Right cardiac atrium (tissue), 5 donors: Measurements from ENCODE around the gene RCL1. TPM values are rescaled to one million over a fixed set of nuclear protein-coding genes. Genes with fewer than 3 reads are reported as not detected.
"Not testable (repeated sequence)": the region's sequence is repeated elsewhere in the genome, so short reads cannot be mapped to it uniquely, and the experiment has no call there.

Source experiments
- ATAC-seq, 2 donors: fragments of 200-7000 bp; cut with Tn5 transposase; one replicate each; pipeline versions ENCODE4 v1.8.0 to v1.9.1; 2020; ENCODE audit warnings: moderate library complexity in 2 of 2, mild to moderate bottlenecking in 1 of 2
- DNase-seq, 3 donors: peaks; one replicate each; pipeline ENCODE4 v3.0.0-alpha.2; 2020
- H3K27ac ChIP-seq: one replicate; pipeline ENCODE4 v1.5.1; 2013; ENCODE audit warnings: mild to moderate bottlenecking, low read length, control low read depth, moderate library complexity
- H3K27me3 ChIP-seq: one replicate; pipeline ENCODE4 v1.6.1; 2013; ENCODE audit not compliant: control insufficient read depth, insufficient read depth
- H3K4me1 ChIP-seq: one replicate; pipeline ENCODE4 v1.6.1; 2013; ENCODE audit warnings: low read length; ENCODE audit not compliant: control insufficient read depth, insufficient read depth
- H3K4me3 ChIP-seq: one replicate; pipeline ENCODE4 v1.5.1; 2013; ENCODE audit warnings: low read length, control low read depth
- H3K9me3 ChIP-seq: one replicate; pipeline ENCODE4 v1.6.1; 2013; ENCODE audit warnings: low read length; ENCODE audit not compliant: control insufficient read depth
- WGBS: extraction: QIAGEN DNeasy Blood & Tissue Kit; methylation state at CpG from one replicate; pipeline ENCODE4 v1.1.7; 2013; 5-methylcytosine and 5-hydroxymethylcytosine counted together
- intact Hi-C, 4 donors: fragments of 100-400 bp; cut with DNase I; formaldehyde crosslinking; loops; one replicate each; pipeline versions ENCODE4 v1.11.0 to v1.14.0; 2022 to 2023
- long read RNA-seq, 4 donors: library from polyadenylated mRNA; unstranded; transcript quantifications; one replicate each; pipeline ENCODE4 v2.0.0, GENCODE V29; 2020 to 2021
- polyA plus RNA-seq: library from polyadenylated mRNA; stranded (reverse); fragments of 200-250 nt; gene quantifications from one replicate; pipeline ENCODE4 v1.2.3, GENCODE V29; 2013
- total RNA-seq, 4 donors: library from RNA; stranded (reverse); fragmentation: NEBNext Ultra II Directional; extraction: Animal tissue kit (Norgen Biotek cat#: 25700); gene quantifications; one replicate each; pipeline ENCODE4 v1.2.1, GENCODE V29; 2021
- donor health status: healthy with polysubstance abuse.
- donor health status: DM: no; HTN: yes; CAD: no.
- donor health status: DM: no; HTN: no; CAD: no.
- donor health status: DM: no; HTN: yes; CAD: no; lungs with severe emphysema.
- donor health status: DM: yes; HTN: yes; CAD: no.

The RCL1 gene, protein sequence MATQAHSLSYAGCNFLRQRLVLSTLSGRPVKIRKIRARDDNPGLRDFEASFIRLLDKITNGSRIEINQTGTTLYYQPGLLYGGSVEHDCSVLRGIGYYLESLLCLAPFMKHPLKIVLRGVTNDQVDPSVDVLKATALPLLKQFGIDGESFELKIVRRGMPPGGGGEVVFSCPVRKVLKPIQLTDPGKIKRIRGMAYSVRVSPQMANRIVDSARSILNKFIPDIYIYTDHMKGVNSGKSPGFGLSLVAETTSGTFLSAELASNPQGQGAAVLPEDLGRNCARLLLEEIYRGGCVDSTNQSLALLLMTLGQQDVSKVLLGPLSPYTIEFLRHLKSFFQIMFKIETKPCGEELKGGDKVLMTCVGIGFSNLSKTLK
- 1 to 10 TPM; 6.1 to 8.1 (median 6.6) TPM for total RNA-seq
- polyA plus RNA-seq = 4.8 TPM
- long read RNA-seq, donor 1, partial matches to known transcripts = 1 of 7 reads
- long read RNA-seq, donor 1, other reads (novel, unspliced or antisense) = 3 of 7 reads
- long read RNA-seq, donor 2, partial matches to known transcripts = 0 of 2 reads
- long read RNA-seq, donor 2, other reads (novel, unspliced or antisense) = 0 of 2 reads
- long read RNA-seq, donor 3, transcript RCL1-204 (9 exons, 2,134 nt) = major isoform, 13 of 19 reads
- long read RNA-seq, donor 3, partial matches to known transcripts = 0 of 19 reads
- long read RNA-seq, donor 3, other reads (novel, unspliced or antisense) = 3 of 19 reads
- long read RNA-seq, donor 4, partial matches to known transcripts = 0 of 4 reads
- long read RNA-seq, donor 4, other reads (novel, unspliced or antisense) = 1 of 4 reads

DNA sequence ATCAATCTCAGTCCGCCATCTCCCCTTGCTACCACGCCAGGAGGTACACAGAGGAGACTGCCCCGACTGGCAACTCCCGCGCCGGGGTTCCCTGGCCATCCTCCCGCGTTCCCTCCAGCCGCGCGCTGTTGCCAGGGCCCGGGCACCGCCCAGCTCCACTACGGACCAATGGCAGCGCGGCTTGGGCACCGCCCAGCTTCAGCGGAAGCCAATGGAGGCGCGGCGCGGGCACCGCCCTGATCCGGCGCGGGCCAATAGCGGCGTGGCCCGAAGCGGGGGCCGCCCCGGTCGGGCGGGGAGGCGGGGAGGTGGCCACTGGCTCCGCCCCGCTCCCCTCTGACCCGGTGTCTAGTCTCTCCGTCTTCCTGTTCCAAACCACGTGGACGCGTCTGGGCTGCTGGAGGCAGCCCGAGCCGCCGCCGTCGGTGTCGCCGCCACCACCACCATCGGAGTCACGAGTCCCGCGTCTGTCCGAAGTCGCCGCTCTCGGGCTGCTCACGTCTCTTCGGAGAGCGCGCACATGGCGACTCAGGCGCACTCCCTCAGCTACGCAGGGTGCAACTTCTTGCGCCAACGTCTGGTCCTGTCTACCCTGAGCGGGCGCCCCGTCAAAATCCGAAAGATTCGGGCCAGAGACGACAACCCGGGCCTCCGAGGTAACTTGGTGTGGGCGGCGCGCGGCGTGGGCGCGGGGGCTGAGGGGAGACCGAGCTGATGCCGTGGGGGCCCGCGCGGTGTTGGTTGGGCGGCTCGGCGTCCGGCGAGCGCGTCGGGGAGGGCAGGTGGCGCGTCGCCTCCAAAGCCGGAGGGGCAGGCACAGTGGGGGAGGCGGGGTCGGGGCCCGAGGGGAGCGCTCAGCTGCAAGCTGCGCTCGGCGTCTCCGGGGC lies at the start of gene RCL1:
RCL1 (plus strand) TSS at position 373 of the 887 bp plus-strand sequence; CDS start at position 521, 148 bp downstream.
- peak within 1 kb of the TSS; percentile 5 for H3K27ac ChIP-seq
- peak; percentile 96 to 99 (median 98) for DNase-seq
- H3K9me3 ChIP-seq = no peaks in the 10 kb centered on the region
- WGBS = under 1% methylated on average over 106 of the region's 106 CpGs
- peaks cover 7% of the 10 kb centered on the region for H3K4me1 ChIP-seq
- intact Hi-C loops = loop anchor here in 1 of 4 donors (10.0 kb wide), 1 partner anchor 192 kb away; the partner anchor contains the start of gene JAK2
- ATAC-seq = peak; percentile 100
- no peaks in the 10 kb centered on the region for H3K27me3 ChIP-seq
- H3K4me3 ChIP-seq = peak within 1 kb of the TSS; percentile 66

DNA sequence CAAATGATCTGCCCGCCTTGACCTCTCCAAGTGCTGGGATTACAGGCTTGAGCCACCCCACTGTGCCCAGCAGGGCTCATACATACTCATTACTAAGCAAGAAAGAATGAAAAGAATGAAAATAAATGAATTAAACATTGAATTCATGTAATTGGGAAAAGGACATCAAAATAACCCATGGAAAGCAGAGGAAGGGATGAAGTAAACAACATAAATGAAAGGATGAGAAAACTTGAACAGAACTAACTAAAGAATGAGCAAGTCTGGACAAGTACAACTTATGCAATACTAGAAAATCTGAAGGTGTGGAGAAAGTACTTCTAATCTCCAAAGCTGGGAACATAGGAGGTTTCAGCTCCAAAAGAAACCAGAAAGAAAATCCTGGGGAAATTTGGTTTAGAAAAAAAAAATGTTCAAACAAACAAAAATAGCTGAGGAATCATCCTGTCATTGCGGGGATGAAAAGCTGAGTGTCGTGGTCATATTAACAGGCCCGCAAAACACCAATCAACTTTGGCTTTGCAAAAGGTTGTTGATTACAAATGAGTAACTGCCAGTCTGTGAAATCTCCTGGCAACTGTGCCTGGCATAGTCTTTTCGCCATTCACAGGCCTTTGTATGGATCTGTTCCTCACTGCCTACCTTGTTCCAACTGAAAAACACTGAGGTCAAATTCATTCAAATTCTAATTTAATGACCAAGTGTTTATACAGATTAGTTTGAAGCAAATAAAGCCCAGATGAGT lies 49.4 kb upstream of the RCL1 start:
- H3K4me3 ChIP-seq = no peak overlapping the region
- no peaks in the 10 kb centered on the region for H3K9me3 ChIP-seq
- no peak overlapping the region for H3K27ac ChIP-seq
- intact Hi-C loops = loop anchor here in 1 of 4 donors (5.0 to 10.0 kb wide), 2 partner anchors 66 to 851 kb away; partner anchors contain the start of gene CDC37L1
- peaks cover 7% of the 10 kb centered on the region for H3K4me1 ChIP-seq
- no peak for DNase-seq
- WGBS = 71% methylated on average over 5 of the region's 5 CpGs
- no peaks in the 10 kb centered on the region for H3K27me3 ChIP-seq
- no peak for ATAC-seq

DNA sequence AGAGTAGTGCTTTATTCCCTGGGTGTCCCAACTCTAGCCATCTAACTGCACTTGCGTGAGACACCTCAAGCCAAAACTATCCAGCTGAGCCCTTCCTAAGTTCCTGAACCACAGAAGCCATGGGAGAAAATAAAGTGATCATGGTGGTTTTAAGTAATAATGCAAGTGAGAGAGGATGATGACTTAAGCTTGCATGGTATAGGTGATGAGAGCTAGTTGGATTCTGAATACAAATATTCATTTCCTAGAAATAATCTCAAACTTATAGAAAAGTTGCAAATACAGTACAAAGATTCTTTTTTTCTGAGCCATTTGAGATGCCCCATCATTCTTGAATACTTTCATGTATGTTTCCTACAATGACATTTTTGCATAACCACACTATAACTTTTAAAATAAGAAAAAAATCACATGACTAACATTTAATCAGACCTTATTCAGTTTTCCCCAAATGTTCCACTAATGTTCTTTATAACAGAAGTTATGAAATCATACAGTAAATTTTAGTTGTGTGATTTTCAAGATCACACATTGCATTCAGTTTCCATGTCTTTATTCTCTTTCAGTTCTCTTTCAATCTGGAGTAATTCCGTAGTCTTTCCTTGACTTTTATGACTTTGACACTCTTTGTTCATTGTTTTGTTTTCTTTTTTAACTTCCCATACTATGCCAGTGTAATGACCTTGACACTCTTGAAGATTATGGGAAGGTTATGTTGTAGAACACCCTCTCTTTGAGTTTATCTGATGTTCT lies 46.3 kb upstream of the RCL1 start:
- no peak for DNase-seq
- Histone ChIP-seq H3K4me3 (no peak overlapping the region), H3K27ac (no peak overlapping the region), H3K4me1 (peaks cover 2% of the 10 kb centered on the region), H3K27me3 (no peaks in the 10 kb centered on the region), H3K9me3 (no peaks in the 10 kb centered on the region)
- ATAC-seq = no peak
- 83% methylated on average over 2 of the region's 2 CpGs for WGBS
- intact Hi-C loops = loop anchor here in 1 of 4 donors (10.0 kb wide), 1 partner anchor 848 kb away; no protein-coding TSS in a partner anchor

DNA sequence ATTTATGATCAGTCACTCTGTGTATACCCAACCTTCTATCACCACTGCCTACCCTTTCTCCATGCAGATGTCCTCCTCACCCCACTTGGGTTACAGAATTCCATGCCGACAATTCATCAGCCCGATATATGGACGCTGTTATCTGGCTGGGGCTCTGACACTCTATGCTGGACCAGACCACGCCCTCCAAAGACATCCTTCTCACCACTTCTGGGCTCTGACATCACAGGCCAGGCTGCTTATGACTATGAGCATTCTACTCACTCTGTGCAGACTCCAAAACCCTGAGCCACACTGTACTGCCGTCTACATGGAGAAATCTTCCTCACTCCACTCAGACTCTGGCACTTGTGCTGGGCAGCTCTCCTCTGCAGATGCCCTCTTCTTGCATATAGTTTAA lies 44.1 kb upstream of the RCL1 start:
- Histone ChIP-seq H3K27ac (no peak overlapping the region), H3K4me1 (peaks cover 2% of the 10 kb centered on the region), H3K9me3 (no peaks in the 10 kb centered on the region), H3K27me3 (no peaks in the 10 kb centered on the region), H3K4me3 (no peak overlapping the region)
- peak in 1 of 2 donors; percentile 29 for ATAC-seq
- no peak for DNase-seq
- intact Hi-C loops = loop anchor here in 1 of 4 donors (10.0 kb wide), 1 partner anchor 846 kb away; no protein-coding TSS in a partner anchor
- 66% methylated on average over 5 of the region's 5 CpGs for WGBS

DNA sequence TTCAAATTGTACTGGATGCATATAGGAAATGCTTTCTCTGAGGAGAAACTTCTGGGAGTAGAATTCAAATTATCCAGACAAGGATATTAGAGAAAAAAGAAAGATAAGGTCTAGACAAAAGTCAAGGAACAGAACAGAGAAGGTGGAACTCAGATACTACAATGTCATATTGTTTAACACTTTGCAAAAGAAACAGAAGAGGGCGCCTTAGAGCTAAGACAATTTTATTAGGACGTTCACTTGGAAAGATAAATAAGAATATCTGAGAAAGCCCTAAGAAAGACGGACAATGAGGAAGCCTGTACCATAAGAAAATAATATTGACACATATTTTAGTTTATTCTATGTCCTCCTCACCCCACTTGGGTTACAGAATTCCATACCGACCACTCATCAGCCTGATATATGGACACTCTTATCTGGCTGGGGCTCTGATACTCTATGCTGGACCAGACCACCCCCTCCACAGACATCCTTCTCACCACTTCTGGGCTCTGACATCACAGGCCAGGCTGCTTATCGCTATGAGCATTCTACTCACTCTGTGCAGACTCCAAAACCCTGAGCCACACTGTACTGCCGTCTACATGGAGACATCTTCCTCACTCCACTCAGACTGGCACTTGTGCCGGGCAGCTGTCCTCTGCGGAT lies 42.6 kb upstream of the RCL1 start:
- no peaks in the 10 kb centered on the region for H3K9me3 ChIP-seq
- intact Hi-C loops = loop anchor here in 2 of 4 donors (10.0 kb wide), 2 partner anchors 685 to 845 kb away; partner anchors contain the start of gene PLGRKT (in 1 of the 2)
- peaks cover 2% of the 10 kb centered on the region for H3K4me1 ChIP-seq
- ATAC-seq (peak in 1 of 2 donors; percentile 66), DNase-seq (no peak)
- 19% methylated on average over 8 of the region's 8 CpGs for WGBS
- no peak overlapping the region for H3K27ac ChIP-seq
- no peaks in the 10 kb centered on the region for H3K27me3 ChIP-seq
- no peak overlapping the region for H3K4me3 ChIP-seq

DNA sequence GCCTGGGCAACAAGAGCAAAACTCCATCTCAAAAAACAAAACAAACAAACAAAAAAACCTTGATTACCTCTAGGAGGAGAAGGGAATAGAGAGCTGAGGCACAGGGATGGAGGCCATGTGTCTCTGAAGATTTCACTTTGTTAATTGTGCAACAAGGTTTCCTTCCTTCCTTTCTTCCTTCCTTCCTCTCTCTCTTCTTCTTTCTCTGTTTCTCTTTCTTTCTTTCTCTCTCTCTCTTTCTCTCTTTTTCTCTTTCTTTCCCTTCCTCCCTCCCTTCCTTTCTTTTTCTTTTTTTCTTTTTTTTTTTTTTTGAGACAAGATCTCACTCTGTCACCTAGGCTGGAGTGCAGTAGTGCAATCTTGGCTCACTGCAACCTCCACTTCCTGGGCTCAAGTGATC lies 38.2 kb upstream of the RCL1 start:
- H3K27ac ChIP-seq, H3K9me3 ChIP-seq, H3K4me3 ChIP-seq, H3K4me1 ChIP-seq, DNase-seq, H3K27me3 ChIP-seq, ATAC-seq: not testable (repeated sequence)
- intact Hi-C loops = loop anchor here in 2 of 4 donors (10.0 kb wide), 2 partner anchors 680 to 840 kb away; partner anchors contain the start of gene PLGRKT (in 1 of the 2)

DNA sequence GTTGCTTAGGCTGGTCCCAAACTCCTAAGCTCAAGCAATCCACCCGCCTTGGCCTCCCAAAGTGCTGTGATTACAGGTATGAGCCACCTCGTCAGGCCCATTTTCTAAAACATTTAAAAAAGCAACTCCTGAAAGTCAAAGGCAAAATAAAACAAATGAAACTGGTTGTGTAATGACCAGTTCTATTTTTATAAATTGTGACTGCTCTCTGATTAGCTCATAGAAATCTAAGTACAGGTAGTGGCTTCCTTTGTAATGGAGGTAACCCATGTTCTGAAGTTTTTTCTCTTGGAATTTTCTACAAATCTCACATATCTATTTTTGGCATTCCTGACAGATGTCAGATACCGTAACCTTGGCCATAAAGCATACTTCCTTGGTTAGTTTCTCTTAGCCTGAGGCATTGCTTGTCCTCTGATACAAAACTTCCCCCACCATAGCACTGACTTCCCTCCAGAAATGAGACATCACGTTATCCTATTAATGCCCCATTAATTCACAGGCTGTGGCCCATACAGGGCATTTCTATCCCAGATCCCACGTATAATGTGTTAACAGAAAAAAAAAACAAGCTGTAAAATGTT lies 37.6 kb upstream of the RCL1 start:
- ATAC-seq = no peak
- intact Hi-C loops = loop anchor here in 2 of 4 donors (10.0 kb wide), 2 partner anchors 680 to 840 kb away; partner anchors contain the start of gene PLGRKT (in 1 of the 2)
- no peaks in the 10 kb centered on the region for H3K27me3 ChIP-seq
- no peak for DNase-seq
- H3K9me3 ChIP-seq = no peaks in the 10 kb centered on the region
- peaks cover 2% of the 10 kb centered on the region for H3K4me1 ChIP-seq
- no peak overlapping the region for H3K4me3 ChIP-seq
- H3K27ac ChIP-seq = no peak overlapping the region
- WGBS = 60% methylated on average over 5 of the region's 5 CpGs

DNA sequence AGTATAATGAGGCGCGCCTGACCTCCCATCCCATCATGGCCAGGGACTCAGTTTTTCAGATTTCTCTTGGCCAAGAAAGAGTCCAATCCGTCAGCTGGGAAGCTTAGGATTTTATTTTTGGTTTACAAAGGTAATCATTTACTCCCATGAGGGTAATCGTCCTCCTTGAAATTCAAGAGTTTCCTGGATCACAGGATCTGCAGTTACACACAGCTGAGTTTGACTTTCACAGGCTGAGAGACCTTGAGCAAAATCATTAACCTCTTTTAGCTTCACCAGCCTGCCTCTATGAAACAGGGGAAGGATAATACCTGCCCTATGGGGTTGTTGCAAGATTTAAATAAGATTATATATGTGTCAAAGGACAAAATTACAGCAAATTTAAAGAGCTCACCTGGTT lies 36.3 kb upstream of the RCL1 start:
- Histone ChIP-seq H3K27ac (no peak overlapping the region), H3K27me3 (no peaks in the 10 kb centered on the region), H3K4me3 (no peak overlapping the region), H3K9me3 (no peaks in the 10 kb centered on the region), H3K4me1 (no peaks in the 10 kb centered on the region)
- no peak for ATAC-seq
- DNase-seq = no peak
- 62% methylated on average over 4 of the region's 4 CpGs for WGBS
- intact Hi-C loops = loop anchor here in 2 of 4 donors (10.0 kb wide), 2 partner anchors 678 to 838 kb away; partner anchors contain the start of gene PLGRKT (in 1 of the 2)
